Gastroesophageal sphincter (tissue), 3 donors: ENCODE data around the gene MAK.

Experiments
- EP300 ChIP-seq: sonication (generic); formaldehyde crosslinking; IDR thresholded peaks from one replicate; pipeline ENCODE4 v1.6.1; 2017; ENCODE audit warnings: antibody characterized with exemption, mild to moderate bottlenecking
- POLR2A ChIP-seq, 2 donors: fragments of 450-650 bp; IDR thresholded peaks; one replicate each; pipeline ENCODE4 v1.6.1; 2017; ENCODE audit warnings: antibody characterized with exemption in 2 of 2, mild to moderate bottlenecking in 2 of 2, moderate library complexity in 1 of 2
- POLR2AphosphoS5 ChIP-seq: sonication (generic); formaldehyde crosslinking; IDR thresholded peaks from one replicate; pipeline ENCODE4 v1.6.1; 2017; ENCODE audit warnings: antibody characterized with exemption
- TF ChIP-seq, protein P1 (sequence below), 4 experiments: fragments of 200-600 bp in 2 of 4; fragments of 450-650 bp in 2 of 4; sonication (generic) in 1 of 4; IDR thresholded peaks; one replicate each; pipeline ENCODE4 v1.5.1; 2017 to 2019; ENCODE audit warnings: antibody characterized with exemption in 4 of 4, mild to moderate bottlenecking in 2 of 4, moderate library complexity in 2 of 4

DNA sequence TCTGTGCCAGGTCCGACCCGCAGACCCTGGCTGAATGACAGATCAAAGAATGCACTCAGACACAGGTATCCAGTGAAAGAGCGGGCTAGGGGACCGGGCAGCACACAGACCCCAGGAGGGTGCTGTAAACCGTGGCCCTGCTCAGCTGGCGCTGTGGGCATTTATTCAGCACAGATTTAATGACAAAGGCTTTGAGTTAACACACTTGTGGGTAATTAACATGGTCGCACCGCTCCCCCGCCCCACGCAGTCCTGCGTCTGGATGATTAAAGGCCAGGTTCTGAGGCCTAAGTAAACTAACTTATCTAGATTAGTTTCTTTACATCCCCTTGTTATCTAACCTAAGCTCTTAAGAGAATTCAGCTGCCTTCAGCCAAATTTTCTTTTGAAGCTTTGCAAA lies 3.5 kb downstream of the MAK start:
- TF ChIP-seq POLR2A (IDR thresholded peaks at IDR 0.05) (no peak), EP300 (no peak), POLR2AphosphoS5 (no peak)
- TF ChIP-seq, protein P1, sequence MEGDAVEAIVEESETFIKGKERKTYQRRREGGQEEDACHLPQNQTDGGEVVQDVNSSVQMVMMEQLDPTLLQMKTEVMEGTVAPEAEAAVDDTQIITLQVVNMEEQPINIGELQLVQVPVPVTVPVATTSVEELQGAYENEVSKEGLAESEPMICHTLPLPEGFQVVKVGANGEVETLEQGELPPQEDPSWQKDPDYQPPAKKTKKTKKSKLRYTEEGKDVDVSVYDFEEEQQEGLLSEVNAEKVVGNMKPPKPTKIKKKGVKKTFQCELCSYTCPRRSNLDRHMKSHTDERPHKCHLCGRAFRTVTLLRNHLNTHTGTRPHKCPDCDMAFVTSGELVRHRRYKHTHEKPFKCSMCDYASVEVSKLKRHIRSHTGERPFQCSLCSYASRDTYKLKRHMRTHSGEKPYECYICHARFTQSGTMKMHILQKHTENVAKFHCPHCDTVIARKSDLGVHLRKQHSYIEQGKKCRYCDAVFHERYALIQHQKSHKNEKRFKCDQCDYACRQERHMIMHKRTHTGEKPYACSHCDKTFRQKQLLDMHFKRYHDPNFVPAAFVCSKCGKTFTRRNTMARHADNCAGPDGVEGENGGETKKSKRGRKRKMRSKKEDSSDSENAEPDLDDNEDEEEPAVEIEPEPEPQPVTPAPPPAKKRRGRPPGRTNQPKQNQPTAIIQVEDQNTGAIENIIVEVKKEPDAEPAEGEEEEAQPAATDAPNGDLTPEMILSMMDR (IDR thresholded peaks at IDR 0.05): no peak
